ENCODE data around the gene CYP4Z1.
"Not testable (repeated sequence)": the region's sequence is repeated elsewhere in the genome, so short reads cannot be mapped to it uniquely, and the experiment has no call there.

CYP4Z1 gene

GRCh38 chr1:47137925-47138615 lies 71.0 kb downstream of the CYP4Z1 start:
- H3K4me3 Mint-ChIP-seq, result no peak overlapping the region
- H3K36me3 Mint-ChIP-seq (ENCODE audit: insufficient read depth), result no peaks in the 10 kb centered on the region
- DNase-seq (no peak), ATAC-seq (replicated peaks) (no peak)
- no peak overlapping the region for H3K27ac Mint-ChIP-seq
- no peaks in the 10 kb centered on the region for H3K4me1 Mint-ChIP-seq (ENCODE audit: low read depth in 2 of 2)
- peaks cover 31 to 37% of the 10 kb centered on the region in 2 donors for H3K27me3 Mint-ChIP-seq
- H3K9me3 Mint-ChIP-seq, result no peaks in the 10 kb centered on the region

DNA sequence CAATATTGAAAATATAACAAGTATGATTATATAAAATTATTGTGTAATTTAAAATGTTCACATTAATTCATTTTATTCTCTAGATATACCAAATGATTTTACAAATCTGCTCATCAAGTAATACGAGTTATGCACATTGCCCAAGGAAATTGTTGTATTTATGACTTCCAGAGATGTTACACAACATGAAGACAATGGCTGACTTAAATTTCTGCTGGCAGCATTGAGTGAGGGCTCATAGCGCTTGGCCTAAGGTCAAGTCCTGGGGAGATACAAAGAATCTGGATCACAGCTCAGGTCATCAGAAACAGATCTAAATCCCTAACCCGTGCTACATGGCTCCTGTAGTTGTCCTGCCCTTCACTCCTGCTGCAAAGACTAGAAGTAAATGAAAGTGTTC lies 73.3 kb downstream of the CYP4Z1 start:
- not testable (repeated sequence) for H3K4me3 Mint-ChIP-seq; H3K4me1 Mint-ChIP-seq (ENCODE audit: low read depth in 2 of 2); H3K27ac Mint-ChIP-seq; ATAC-seq (replicated peaks); DNase-seq; H3K9me3 Mint-ChIP-seq; H3K36me3 Mint-ChIP-seq (ENCODE audit: insufficient read depth)
- peaks cover 25 to 30% of the 10 kb centered on the region in 2 donors for H3K27me3 Mint-ChIP-seq

DNA sequence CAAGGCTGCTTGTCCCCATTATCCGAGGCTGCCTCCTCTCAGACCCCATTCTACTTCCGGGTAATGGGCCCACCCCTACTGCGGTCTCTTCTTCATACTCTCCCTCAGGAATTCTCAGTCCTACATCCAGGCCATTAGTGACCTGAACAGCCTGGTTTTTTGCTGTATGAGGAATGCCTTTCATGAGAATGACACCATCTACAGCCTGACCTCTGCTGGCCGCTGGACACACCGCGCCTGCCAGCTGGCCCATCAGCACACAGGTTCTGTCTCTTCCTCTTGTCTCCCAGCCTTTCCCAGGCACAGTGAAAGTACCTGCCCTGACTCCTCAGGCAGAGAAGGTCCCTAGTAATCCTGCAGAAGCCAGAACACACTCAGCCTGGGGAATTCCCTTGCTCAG lies 76.6 kb downstream of the CYP4Z1 start:
- not testable (repeated sequence) for H3K27ac Mint-ChIP-seq; H3K36me3 Mint-ChIP-seq (ENCODE audit: insufficient read depth); H3K4me3 Mint-ChIP-seq; H3K9me3 Mint-ChIP-seq; ATAC-seq (replicated peaks); H3K4me1 Mint-ChIP-seq (ENCODE audit: low read depth in 2 of 2); DNase-seq
- peaks cover 36 to 49% of the 10 kb centered on the region in 2 donors for H3K27me3 Mint-ChIP-seq

DNA sequence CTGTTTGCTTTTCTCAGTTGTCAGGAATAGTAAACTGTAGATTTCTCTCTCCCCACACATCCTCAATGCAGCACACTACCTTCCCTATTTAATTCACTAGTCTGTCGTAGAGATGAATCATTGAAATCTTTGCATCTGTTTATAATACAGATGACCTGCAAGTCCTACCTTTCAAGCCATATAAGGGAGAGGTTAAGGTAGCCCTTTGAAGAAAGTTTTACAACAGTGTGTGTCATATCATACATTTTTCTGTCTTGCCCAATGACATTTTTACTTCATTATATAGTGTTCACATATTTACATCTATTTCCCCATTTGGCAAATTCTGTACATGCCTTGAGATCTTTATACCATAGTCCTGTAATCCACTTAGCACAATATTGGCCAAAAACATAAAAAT lies 79.5 kb downstream of the CYP4Z1 start:
- H3K27ac Mint-ChIP-seq; H3K4me3 Mint-ChIP-seq; H3K9me3 Mint-ChIP-seq; DNase-seq; H3K36me3 Mint-ChIP-seq (ENCODE audit: insufficient read depth); ATAC-seq (replicated peaks); H3K4me1 Mint-ChIP-seq (ENCODE audit: low read depth in 2 of 2): not testable (repeated sequence)
- H3K27me3 Mint-ChIP-seq, result peaks cover 48 to 64% of the 10 kb centered on the region in 2 donors

DNA sequence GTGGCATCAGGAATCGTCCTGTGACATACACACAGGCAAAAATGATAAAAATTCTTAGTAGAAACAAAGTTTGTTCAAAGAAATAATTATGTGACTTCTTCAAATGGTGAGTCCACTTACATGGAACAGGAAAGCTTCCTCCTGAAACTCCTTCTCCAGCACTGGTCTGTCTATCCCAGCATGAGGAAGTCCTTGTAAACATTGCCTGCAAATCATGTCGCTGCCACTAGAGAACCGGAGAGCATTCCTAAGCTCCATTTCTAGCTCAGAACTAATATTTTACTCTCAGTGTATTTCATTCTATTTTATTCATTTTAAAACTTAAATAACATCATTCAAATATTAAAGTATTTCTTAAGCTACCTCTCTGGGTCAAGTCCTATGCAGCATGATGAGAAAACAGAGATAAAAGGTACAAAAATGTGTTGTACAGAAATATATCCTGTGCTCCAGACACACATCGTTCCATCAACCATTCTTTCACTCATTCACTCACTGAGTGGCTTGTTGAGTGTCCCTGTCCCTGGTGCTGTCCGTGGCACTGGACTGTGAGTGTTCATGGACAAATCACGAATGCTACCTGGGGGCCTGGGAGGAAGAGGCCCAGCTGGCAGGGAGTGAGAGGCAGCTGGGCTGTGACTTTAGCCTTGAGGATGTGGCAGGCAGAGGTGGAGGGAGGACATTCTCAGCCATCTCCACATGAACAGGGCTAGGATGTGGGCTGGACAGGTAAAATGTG lies 80.2 kb downstream of the CYP4Z1 start:
- H3K27ac Mint-ChIP-seq, result no peak overlapping the region
- no peaks in the 10 kb centered on the region for H3K9me3 Mint-ChIP-seq
- H3K4me3 Mint-ChIP-seq, result no peak overlapping the region
- no peak for ATAC-seq (replicated peaks)
- no peaks in the 10 kb centered on the region for H3K36me3 Mint-ChIP-seq (ENCODE audit: insufficient read depth)
- DNase-seq, result no peak
- peaks cover 48 to 64% of the 10 kb centered on the region in 2 donors for H3K27me3 Mint-ChIP-seq
- no peaks in the 10 kb centered on the region for H3K4me1 Mint-ChIP-seq (ENCODE audit: low read depth in 2 of 2)

GRCh38 chr1:47149162-47149561 lies 82.1 kb downstream of the CYP4Z1 start:
- not testable (repeated sequence) for H3K4me3 Mint-ChIP-seq; H3K9me3 Mint-ChIP-seq; H3K27ac Mint-ChIP-seq; H3K36me3 Mint-ChIP-seq (ENCODE audit: insufficient read depth); DNase-seq; H3K4me1 Mint-ChIP-seq (ENCODE audit: low read depth in 2 of 2); ATAC-seq (replicated peaks)
- peaks cover 60 to 77% of the 10 kb centered on the region in 2 donors for H3K27me3 Mint-ChIP-seq

DNA sequence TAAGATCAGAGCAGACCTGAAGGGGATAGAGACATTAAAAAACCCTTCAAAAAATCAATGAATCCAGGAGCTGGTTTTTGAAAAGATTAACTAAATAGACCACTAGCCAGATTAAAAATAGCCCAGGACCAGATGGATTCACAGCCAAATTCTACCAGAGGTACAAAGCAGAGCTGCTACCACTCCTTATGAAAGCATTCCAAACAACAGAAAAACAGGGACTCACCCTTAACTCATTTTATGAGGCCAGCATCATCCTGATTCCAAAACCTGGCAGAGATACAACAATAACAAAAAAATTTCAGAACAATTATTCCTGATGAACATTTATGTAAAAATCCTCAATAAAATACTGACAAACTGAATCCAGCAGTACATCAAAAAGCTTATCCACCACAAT lies 89.4 kb downstream of the CYP4Z1 start:
- H3K4me3 Mint-ChIP-seq; H3K4me1 Mint-ChIP-seq (ENCODE audit: low read depth in 2 of 2); H3K9me3 Mint-ChIP-seq; ATAC-seq (replicated peaks); DNase-seq; H3K36me3 Mint-ChIP-seq (ENCODE audit: insufficient read depth); H3K27ac Mint-ChIP-seq: not testable (repeated sequence)
- H3K27me3 Mint-ChIP-seq, result peaks cover 53 to 60% of the 10 kb centered on the region in 2 donors

- H3K4me1 Mint-ChIP-seq (ENCODE audit: low read depth in 2 of 2); H3K9me3 Mint-ChIP-seq; DNase-seq; H3K36me3 Mint-ChIP-seq (ENCODE audit: insufficient read depth); H3K4me3 Mint-ChIP-seq; ATAC-seq (replicated peaks); H3K27ac Mint-ChIP-seq: not testable (repeated sequence)
- peaks cover 53 to 59% of the 10 kb centered on the region in 2 donors for H3K27me3 Mint-ChIP-seq
Measured at GRCh38 chr1:47157957-47158356, 90.9 kb downstream of the CYP4Z1 start.

DNA sequence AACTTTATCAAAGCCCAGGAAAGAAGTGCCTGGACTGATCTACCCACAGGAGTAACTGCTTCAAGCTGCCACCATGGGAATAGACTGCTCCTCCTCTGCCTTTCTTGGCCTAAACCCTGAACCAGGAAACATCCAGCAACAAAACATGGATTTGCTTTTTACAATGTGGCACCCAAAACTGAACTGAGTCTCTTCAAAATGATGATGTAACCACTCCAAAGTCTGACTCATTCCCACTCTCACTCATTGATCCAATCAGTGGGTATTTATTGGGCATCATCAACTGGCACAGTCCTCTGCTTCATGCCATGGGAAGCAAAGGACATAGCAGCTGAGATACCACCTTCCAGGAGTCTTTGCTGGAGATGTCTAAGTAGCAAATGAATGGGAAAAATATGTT lies 93.7 kb downstream of the CYP4Z1 start:
- H3K36me3 Mint-ChIP-seq (ENCODE audit: insufficient read depth), result no peaks in the 10 kb centered on the region
- H3K9me3 Mint-ChIP-seq, result peaks cover 0 to 2% of the 10 kb centered on the region in 2 donors
- DNase-seq, result no peak
- H3K27ac Mint-ChIP-seq, result no peak overlapping the region
- peaks cover 53 to 56% of the 10 kb centered on the region in 2 donors for H3K27me3 Mint-ChIP-seq
- no peak for ATAC-seq (replicated peaks)
- no peaks in the 10 kb centered on the region for H3K4me1 Mint-ChIP-seq (ENCODE audit: low read depth in 2 of 2)
- no peak overlapping the region for H3K4me3 Mint-ChIP-seq

DNA sequence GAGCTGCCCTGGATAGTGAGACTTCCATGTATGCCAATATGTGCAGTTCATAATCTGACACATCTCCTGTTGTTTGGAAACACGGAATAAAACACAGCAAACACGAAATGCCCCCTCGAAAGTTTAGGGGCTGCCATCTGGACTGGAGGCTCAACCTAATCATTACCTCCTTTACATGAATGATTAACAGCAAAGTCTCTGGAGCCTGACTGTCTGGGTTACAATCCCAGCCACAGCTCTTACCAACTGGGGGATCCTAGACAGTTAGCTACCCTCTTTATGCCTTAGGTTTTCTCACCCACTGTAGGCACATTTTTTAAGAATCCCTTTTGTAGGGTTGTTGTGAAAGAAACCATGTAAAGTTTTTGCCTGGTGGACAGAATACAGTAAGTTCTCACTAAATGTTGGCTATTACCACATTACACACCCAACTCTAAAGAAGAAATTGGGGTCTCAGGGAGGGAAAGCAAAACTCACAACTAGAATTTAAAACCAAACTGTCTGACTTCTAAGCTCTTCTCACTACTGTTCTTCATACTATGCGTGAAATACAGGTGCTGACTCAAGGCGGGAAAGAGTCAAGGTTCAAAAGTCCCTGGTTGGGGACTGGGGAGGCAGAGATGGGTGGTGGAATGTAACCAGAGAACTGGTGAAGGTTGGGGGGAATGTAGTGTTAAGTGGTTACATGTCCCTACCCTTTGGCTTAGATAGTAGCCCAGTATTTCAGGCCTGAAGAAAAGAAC lies 94.4 kb downstream of the CYP4Z1 start:
- no peaks in the 10 kb centered on the region for H3K9me3 Mint-ChIP-seq
- no peak overlapping the region for H3K27ac Mint-ChIP-seq
- DNase-seq (no peak), ATAC-seq (replicated peaks) (no peak)
- no peaks in the 10 kb centered on the region for H3K4me1 Mint-ChIP-seq (ENCODE audit: low read depth in 2 of 2)
- no peaks in the 10 kb centered on the region for H3K36me3 Mint-ChIP-seq (ENCODE audit: insufficient read depth)
- H3K27me3 Mint-ChIP-seq, result peaks cover 53 to 54% of the 10 kb centered on the region in 2 donors
- H3K4me3 Mint-ChIP-seq, result no peak overlapping the region

DNA sequence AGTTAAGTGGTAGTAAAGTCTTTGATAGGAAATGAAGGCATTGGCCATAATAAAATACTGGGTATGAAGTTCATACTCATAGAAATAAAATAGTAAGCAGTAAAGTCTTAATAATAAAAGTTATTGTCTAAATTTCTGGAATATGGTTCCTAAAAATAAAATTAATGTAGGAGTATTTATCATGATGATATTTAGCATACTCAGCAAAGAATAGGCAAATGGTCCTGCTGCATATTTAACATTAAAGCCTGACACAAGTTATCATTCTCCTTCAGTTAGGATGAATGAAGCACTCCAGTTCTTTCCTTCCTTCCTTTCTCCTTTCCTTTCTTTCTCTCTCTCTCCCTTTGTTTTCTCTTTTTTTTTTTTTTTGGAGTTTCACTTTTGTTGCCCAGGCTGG lies 97.5 kb downstream of the CYP4Z1 start:
- Mint-ChIP-seq H3K27me3 (peaks cover 69 to 82% of the 10 kb centered on the region in 2 donors), H3K36me3 (ENCODE audit: insufficient read depth) (no peaks in the 10 kb centered on the region), H3K27ac (no peak overlapping the region), H3K4me3 (no peak overlapping the region), H3K9me3 (no peaks in the 10 kb centered on the region), H3K4me1 (ENCODE audit: low read depth in 2 of 2) (no peaks in the 10 kb centered on the region)
- no peak for DNase-seq
- ATAC-seq (replicated peaks), result no peak
